ENCODE results near the gene C12orf42. TPM values are rescaled to one million over a fixed set of nuclear protein-coding genes. Genes with fewer than 3 reads are reported as not detected.

The C12orf42 gene
- total and polyA plus RNA-seq, 10 of the 15 experiments (the other 5 are each of a cell fraction or from before 2014, with no cell fraction given), result 1.4 to 7.0 (median 2.4) TPM

DNA sequence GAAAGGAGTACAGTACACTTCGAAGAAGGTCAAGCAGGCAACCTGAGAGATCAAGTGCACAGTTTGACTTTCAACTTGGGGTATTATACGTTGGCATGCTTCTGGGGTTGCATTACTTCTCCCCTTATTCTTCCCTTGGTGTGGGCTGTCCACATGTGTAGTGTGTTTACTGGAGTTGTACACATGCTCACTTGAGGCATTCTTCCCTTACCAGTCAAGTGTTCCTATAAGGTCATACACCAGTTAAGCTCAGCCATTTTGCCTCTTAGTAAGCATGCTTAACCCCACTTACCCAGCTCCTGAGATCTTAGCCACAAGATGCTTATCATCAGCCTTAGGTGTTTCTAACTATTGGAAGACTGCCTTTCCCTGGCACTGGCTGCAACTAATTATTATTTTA lies 63.8 kb downstream of the C12orf42 start:
- no TSS peak for BruUV-seq (replicated peaks)
- no peaks in the 10 kb centered on the region for H3K4me1 ChIP-seq (ENCODE audit: control insufficient read depth, insufficient read depth, low read length)
- ChIA-PET CTCF (no interaction called here), RAD21 (ENCODE audit: unreplicated experiment) (interaction anchor here (1.1 kb wide), 1 partner anchor 64 kb away, joined by 3 read pairs; the partner anchor contains the start of gene C12orf42), POLR2A (no interaction called here), SMC1A (ENCODE audit: uncharacterized antibody, unreplicated experiment) (no interaction called here)
- in situ Hi-C loops (cut with MboI) (no loop called here), intact Hi-C loops (cut with micrococcal nuclease; ENCODE audit: unreplicated experiment) (no loop called here)
- H3K9me3 ChIP-seq (replicated peaks; ENCODE audit: control insufficient read depth, insufficient read depth, low read length), result no peaks in the 10 kb centered on the region; the same call in 1 of the 3 replicates
- H2AFZ ChIP-seq (ENCODE audit: control insufficient read depth, low read depth, low read length), result no peak overlapping the region
- DNase-seq (ENCODE audit: low read depth, low spot score), result no peak
- H3K27ac ChIP-seq (ENCODE audit: control insufficient read depth, insufficient read depth), result no peak overlapping the region
- no peaks in the 10 kb centered on the region for H4K20me1 ChIP-seq (ENCODE audit: control insufficient read depth, insufficient read depth)
- peak; percentile 32 for ATAC-seq
- 81% methylated on average over 2 of the region's 2 CpGs for WGBS (ENCODE audit: insufficient coverage, insufficient replicate concordance, low lambda C conversion rate, missing lambda C conversion rate)
- H3K27me3 ChIP-seq (replicated peaks in 1 of 2; ENCODE audit: control insufficient read depth in 2 of 2, insufficient read depth in 2 of 2, low read length in 1 of 2), result no peaks in the 10 kb centered on the region
- no peaks in the 10 kb centered on the region for H3K79me2 ChIP-seq (ENCODE audit: control insufficient read depth, insufficient read depth, low read length)
- no peak for FAIRE-seq
- H3K4me2 ChIP-seq (ENCODE audit: control insufficient read depth, insufficient read depth), result no peak overlapping the region
- H3K4me3 ChIP-seq, result no peak overlapping the region
- no peaks in the 10 kb centered on the region for H3K36me3 ChIP-seq (ENCODE audit: control insufficient read depth in 2 of 2, insufficient read depth in 2 of 2, low read length in 1 of 2)
- no peak overlapping the region for H3K9ac ChIP-seq (ENCODE audit: control insufficient read depth, insufficient read depth, low read length)
- no peak for TF ChIP-seq POLR2AphosphoS2 (IDR thresholded peaks at IDR 0.05; ENCODE audit: low read depth, low read length)
- TF ChIP-seq, protein P1, sequence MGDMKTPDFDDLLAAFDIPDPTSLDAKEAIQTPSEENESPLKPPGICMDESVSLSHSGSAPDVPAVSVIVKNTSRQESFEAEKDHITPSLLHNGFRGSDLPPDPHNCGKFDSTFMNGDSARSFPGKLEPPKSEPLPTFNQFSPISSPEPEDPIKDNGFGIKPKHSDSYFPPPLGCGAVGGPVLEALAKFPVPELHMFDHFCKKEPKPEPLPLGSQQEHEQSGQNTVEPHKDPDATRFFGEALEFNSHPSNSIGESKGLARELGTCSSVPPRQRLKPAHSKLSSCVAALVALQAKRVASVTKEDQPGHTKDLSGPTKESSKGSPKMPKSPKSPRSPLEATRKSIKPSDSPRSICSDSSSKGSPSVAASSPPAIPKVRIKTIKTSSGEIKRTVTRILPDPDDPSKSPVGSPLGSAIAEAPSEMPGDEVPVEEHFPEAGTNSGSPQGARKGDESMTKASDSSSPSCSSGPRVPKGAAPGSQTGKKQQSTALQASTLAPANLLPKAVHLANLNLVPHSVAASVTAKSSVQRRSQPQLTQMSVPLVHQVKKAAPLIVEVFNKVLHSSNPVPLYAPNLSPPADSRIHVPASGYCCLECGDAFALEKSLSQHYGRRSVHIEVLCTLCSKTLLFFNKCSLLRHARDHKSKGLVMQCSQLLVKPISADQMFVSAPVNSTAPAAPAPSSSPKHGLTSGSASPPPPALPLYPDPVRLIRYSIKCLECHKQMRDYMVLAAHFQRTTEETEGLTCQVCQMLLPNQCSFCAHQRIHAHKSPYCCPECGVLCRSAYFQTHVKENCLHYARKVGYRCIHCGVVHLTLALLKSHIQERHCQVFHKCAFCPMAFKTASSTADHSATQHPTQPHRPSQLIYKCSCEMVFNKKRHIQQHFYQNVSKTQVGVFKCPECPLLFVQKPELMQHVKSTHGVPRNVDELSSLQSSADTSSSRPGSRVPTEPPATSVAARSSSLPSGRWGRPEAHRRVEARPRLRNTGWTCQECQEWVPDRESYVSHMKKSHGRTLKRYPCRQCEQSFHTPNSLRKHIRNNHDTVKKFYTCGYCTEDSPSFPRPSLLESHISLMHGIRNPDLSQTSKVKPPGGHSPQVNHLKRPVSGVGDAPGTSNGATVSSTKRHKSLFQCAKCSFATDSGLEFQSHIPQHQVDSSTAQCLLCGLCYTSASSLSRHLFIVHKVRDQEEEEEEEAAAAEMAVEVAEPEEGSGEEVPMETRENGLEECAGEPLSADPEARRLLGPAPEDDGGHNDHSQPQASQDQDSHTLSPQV (IDR thresholded peaks at IDR 0.05), result no peak
- TF ChIP-seq ZZZ3 (IDR thresholded peaks at IDR 0.05; ENCODE audit: control insufficient read depth, insufficient read length, low read depth), result no peak
- TF ChIP-seq, protein P2, sequence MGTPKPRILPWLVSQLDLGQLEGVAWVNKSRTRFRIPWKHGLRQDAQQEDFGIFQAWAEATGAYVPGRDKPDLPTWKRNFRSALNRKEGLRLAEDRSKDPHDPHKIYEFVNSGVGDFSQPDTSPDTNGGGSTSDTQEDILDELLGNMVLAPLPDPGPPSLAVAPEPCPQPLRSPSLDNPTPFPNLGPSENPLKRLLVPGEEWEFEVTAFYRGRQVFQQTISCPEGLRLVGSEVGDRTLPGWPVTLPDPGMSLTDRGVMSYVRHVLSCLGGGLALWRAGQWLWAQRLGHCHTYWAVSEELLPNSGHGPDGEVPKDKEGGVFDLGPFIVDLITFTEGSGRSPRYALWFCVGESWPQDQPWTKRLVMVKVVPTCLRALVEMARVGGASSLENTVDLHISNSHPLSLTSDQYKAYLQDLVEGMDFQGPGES (IDR thresholded peaks at IDR 0.05), result no peak
- no peak for TF ChIP-seq DPF2 (IDR thresholded peaks at IDR 0.05)
- TF ChIP-seq CEBPB (IDR thresholded peaks at IDR 0.05; ENCODE audit: borderline replicate concordance in 1 of 2, low read depth in 2 of 2, low read length in 2 of 2), result no peak
- TF ChIP-seq JUND (IDR thresholded peaks at IDR 0.05; ENCODE audit: low read depth, low read length), result no peak
- no peak for TF ChIP-seq PKNOX1 (IDR thresholded peaks at IDR 0.05)
- no peak for TF ChIP-seq RB1 (IDR thresholded peaks at IDR 0.05; ENCODE audit: borderline replicate concordance)
- no peak for TF ChIP-seq ELK1 (IDR thresholded peaks at IDR 0.05; ENCODE audit: low read depth, low read length)
- TF ChIP-seq, protein P3, sequence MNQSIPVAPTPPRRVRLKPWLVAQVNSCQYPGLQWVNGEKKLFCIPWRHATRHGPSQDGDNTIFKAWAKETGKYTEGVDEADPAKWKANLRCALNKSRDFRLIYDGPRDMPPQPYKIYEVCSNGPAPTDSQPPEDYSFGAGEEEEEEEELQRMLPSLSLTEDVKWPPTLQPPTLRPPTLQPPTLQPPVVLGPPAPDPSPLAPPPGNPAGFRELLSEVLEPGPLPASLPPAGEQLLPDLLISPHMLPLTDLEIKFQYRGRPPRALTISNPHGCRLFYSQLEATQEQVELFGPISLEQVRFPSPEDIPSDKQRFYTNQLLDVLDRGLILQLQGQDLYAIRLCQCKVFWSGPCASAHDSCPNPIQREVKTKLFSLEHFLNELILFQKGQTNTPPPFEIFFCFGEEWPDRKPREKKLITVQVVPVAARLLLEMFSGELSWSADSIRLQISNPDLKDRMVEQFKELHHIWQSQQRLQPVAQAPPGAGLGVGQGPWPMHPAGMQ (IDR thresholded peaks at IDR 0.05; ENCODE audit: borderline replicate concordance), result no peak
- TF ChIP-seq RUNX3 (IDR thresholded peaks at IDR 0.05; ENCODE audit: low read length), result no peak
- TF ChIP-seq SMC3 (IDR thresholded peaks at IDR 0.05; ENCODE audit: borderline replicate concordance, low read length), result no peak
- no peak for TF ChIP-seq NFYB (IDR thresholded peaks at IDR 0.05; ENCODE audit: insufficient read depth, low read depth, low read length)
- no peak for TF ChIP-seq E2F4 (IDR thresholded peaks at IDR 0.05; ENCODE audit: low read depth, low read length)

All from GM12878 (cell line).